Naive thymus-derived CD8-positive, alpha-beta T cell (primary cell): ENCODE results near the gene ZNF212. TPM values are rescaled to one million over a fixed set of nuclear protein-coding genes. Genes with fewer than 3 reads are reported as not detected.

Experiments used
- ATAC-seq, 2 donors: fragments of 150-1000 bp; cut with Tn5 transposase in 1 of 2; sonication (Bioruptor Pico), chemical (Tn5 transposase) in 1 of 2; 1 replicate in 1 of 2; 2 replicates in 1 of 2; pipeline ENCODE4 v1.10.0; 2021; ENCODE audit warnings: mild to moderate bottlenecking in 2 of 2, moderate library complexity in 2 of 2
- POLR2A ChIA-PET: fragments of 350-600 bp; sonication (Branson Sonifier 250); formaldehyde crosslinking; loops from one replicate; lab custom pipeline; 2021; ENCODE audit warnings: antibody characterized with exemption; lab: Charles Lee
- DNase-seq, 10 donors: peaks; one replicate each; pipeline versions ENCODE4 v3.0.0 to v3.0.0-alpha.2; 2020 to 2022
- H3K27ac Mint-ChIP-seq, 10 donors: one replicate each; pipeline ENCODE4 v1.8.0; 2020 to 2022; ENCODE audit warnings: mild to moderate bottlenecking in 10 of 10, mixed read lengths in 10 of 10, moderate library complexity in 4 of 10, inconsistent platforms in 1 of 10
- H3K27me3 Mint-ChIP-seq, 5 donors: one replicate each; pipeline ENCODE4 v1.8.0; 2021 to 2022; ENCODE audit warnings: mixed read lengths in 5 of 5
- H3K36me3 Mint-ChIP-seq, 3 donors: one replicate each; pipeline ENCODE4 v1.8.0; 2020 to 2022; ENCODE audit warnings: mixed read lengths in 3 of 3, mild to moderate bottlenecking in 2 of 3, inconsistent platforms in 1 of 3
- H3K4me1 Mint-ChIP-seq, 4 donors: one replicate each; pipeline ENCODE4 v1.8.0; 2021 to 2022; ENCODE audit warnings: mixed read lengths in 4 of 4
- H3K4me3 Mint-ChIP-seq, 10 donors: one replicate each; pipeline ENCODE4 v1.8.0; 2020 to 2022; ENCODE audit warnings: mild to moderate bottlenecking in 10 of 10, mixed read lengths in 10 of 10, moderate library complexity in 6 of 10, inconsistent platforms in 1 of 10
- H3K9me3 Mint-ChIP-seq, 9 donors: one replicate each; pipeline ENCODE4 v1.8.0; 2020 to 2022; ENCODE audit warnings: mixed read lengths in 9 of 9, mild to moderate bottlenecking in 3 of 9, inconsistent platforms in 1 of 9, moderate library complexity in 1 of 9
- polyA plus RNA-seq, 3 donors: library from polyadenylated mRNA; unstranded; fragments of 300-500 nt; fragmentation: Illumina TruSeq; gene quantifications; one replicate each; pipeline ENCODE4 v1.2.3, GENCODE V29; 2021
- total RNA-seq, 8 experiments: library from RNA in 2 of 8; stranded (reverse) in 2 of 8; gene quantifications; one replicate each; pipeline ENCODE4 v1.2.3 and lab custom pipeline; 2021 to 2026

Gene ZNF212
- total and polyA plus RNA-seq, 5 experiments from 2014 or later = 2.9 to 19.7 (median 8.6) TPM

- POLR2A ChIA-PET = no interaction called here
- H3K9me3 Mint-ChIP-seq = peaks cover 0 to 2% (median 0%) of the 10 kb centered on the region in 9 donors
- H3K27me3 Mint-ChIP-seq = peaks cover 0 to 4% (median 0%) of the 10 kb centered on the region in 5 donors
- ATAC-seq = no peak
- DNase-seq = no peak
- no peaks in the 10 kb centered on the region for H3K36me3 Mint-ChIP-seq
- no peaks in the 10 kb centered on the region for H3K4me1 Mint-ChIP-seq
- no peak overlapping the region for H3K4me3 Mint-ChIP-seq
- H3K27ac Mint-ChIP-seq = no peak overlapping the region
Measured at GRCh38 chr7:149304006-149304405, 64.6 kb downstream of the ZNF212 start.

Other genes with a start within 250 kb of the ZNF212 start
- gene PDIA4, start 211.1 kb upstream of the ZNF212 start, total RNA-seq = 10 to 100 TPM; 43.2 to 44.8 TPM
- gene PDIA4, start 211.1 kb upstream of the ZNF212 start, polyA plus RNA-seq = 10 to 100 TPM; 80.3 to 94.0 (median 89.5) TPM
- 10 to 100 TPM; 16.3 to 17.6 TPM for gene ZNF786, start 148.9 kb upstream of the ZNF212 start, total RNA-seq
- 10 to 100 TPM in 1 of 3 donors, 1 to 10 TPM in 2; 5.9 to 18.4 (median 8.8) TPM for gene ZNF786, start 148.9 kb upstream of the ZNF212 start, polyA plus RNA-seq
- gene ZNF425, start 113.3 kb upstream of the ZNF212 start, total RNA-seq = 1 to 10 TPM; 2.7 to 3.8 TPM
- 1 to 10 TPM in 2 of 3 donors, under 1 TPM in 1; 0.65 to 1.8 (median 1.0) TPM for gene ZNF425, start 113.3 kb upstream of the ZNF212 start, polyA plus RNA-seq
- gene ZNF398, start 92.2 kb upstream of the ZNF212 start, total RNA-seq = 10 to 100 TPM; 25.7 to 29.0 TPM
- gene ZNF398, start 92.2 kb upstream of the ZNF212 start, polyA plus RNA-seq = 1 to 10 TPM; 6.9 to 9.7 (median 7.6) TPM
- gene ZNF282, start 44.1 kb upstream of the ZNF212 start, total RNA-seq = 10 to 100 TPM; 19.1 to 19.5 TPM
- gene ZNF282, start 44.1 kb upstream of the ZNF212 start, polyA plus RNA-seq = 1 to 10 TPM in 1 of 3 donors, under 1 TPM in 2; 0.66 to 1.1 (median 0.90) TPM
- gene ZNF783, start 22.5 kb downstream of the ZNF212 start, total RNA-seq = 10 to 100 TPM; 45.2 to 46.0 TPM
- gene ZNF783, start 22.5 kb downstream of the ZNF212 start, polyA plus RNA-seq = 1 to 10 TPM; 3.6 to 9.0 (median 6.3) TPM
- gene ZNF777, start 221.4 kb downstream of the ZNF212 start, total RNA-seq = 10 to 100 TPM; 18.1 to 18.9 TPM
- 1 to 10 TPM; 1.1 to 3.6 (median 1.9) TPM for gene ZNF777, start 221.4 kb downstream of the ZNF212 start, polyA plus RNA-seq